Glutamatergic neuron (in vitro differentiated cells): ENCODE results near the gene SMARCA2. TPM values are rescaled to one million over a fixed set of nuclear protein-coding genes. Genes with fewer than 3 reads are reported as not detected.

ENCODE experiments used
- DNase-seq: peaks from one replicate; pipeline ENCODE4 v3.0.0; 2022
- H3K27ac Mint-ChIP-seq: one replicate; pipeline ENCODE4 v1.8.0; 2020; ENCODE audit warnings: mild to moderate bottlenecking, mixed read lengths, inconsistent platforms; ENCODE audit not compliant: unreplicated experiment
- H3K27me3 Mint-ChIP-seq: one replicate; pipeline ENCODE4 v1.8.0; 2020; ENCODE audit warnings: mild to moderate bottlenecking, moderate library complexity, mixed read lengths, inconsistent platforms; ENCODE audit not compliant: unreplicated experiment
- H3K36me3 Mint-ChIP-seq: one replicate; pipeline ENCODE4 v1.8.0; 2020; ENCODE audit warnings: mild to moderate bottlenecking, mixed read lengths, inconsistent platforms; ENCODE audit not compliant: unreplicated experiment
- H3K4me1 Mint-ChIP-seq: one replicate; pipeline ENCODE4 v1.8.0; 2020; ENCODE audit warnings: mild to moderate bottlenecking, low read depth, mixed read lengths, inconsistent platforms; ENCODE audit not compliant: unreplicated experiment
- H3K4me3 Mint-ChIP-seq: one replicate; pipeline ENCODE4 v1.8.0; 2020; ENCODE audit warnings: mild to moderate bottlenecking, mixed read lengths, inconsistent platforms; ENCODE audit not compliant: unreplicated experiment
- H3K9me3 Mint-ChIP-seq: one replicate; pipeline ENCODE4 v1.8.0; 2020; ENCODE audit warnings: mild to moderate bottlenecking, moderate library complexity, mixed read lengths, inconsistent platforms; ENCODE audit not compliant: unreplicated experiment
- CTCF ChIP-seq: fragments of 200-600 bp; sonication (generic); IDR thresholded peaks from one replicate; pipeline ENCODE4 v1.5.0; 2021; ENCODE audit not compliant: partially characterized antibody, unreplicated experiment
- total RNA-seq: library from RNA; stranded (reverse); fragmentation: NEBNext Ultra II Directional; extraction: Animal tissue kit (Norgen Biotek cat#: 25700); gene quantifications from one replicate; pipeline ENCODE4 v1.2.1, GENCODE V29; 2021; ENCODE audit not compliant: unreplicated experiment

Gene SMARCA2
- total RNA-seq, 1 donor from 2014 or later = 14.5 TPM

GRCh38 chr9:2017331-2018161 is 2.4 kb downstream of the SMARCA2 start:
- Mint-ChIP-seq H3K4me3 (peak overlapping the region; percentile 91), H3K4me1 (peaks cover 7% of the 10 kb centered on the region), H3K27me3 (peaks cover 15% of the 10 kb centered on the region), H3K36me3 (no peaks in the 10 kb centered on the region), H3K9me3 (peaks cover 13% of the 10 kb centered on the region), H3K27ac (no peak overlapping the region)
- DNase-seq = peak; percentile 43
- no peak for TF ChIP-seq CTCF

- TF ChIP-seq CTCF = no peak
- H3K4me1 Mint-ChIP-seq = peaks cover 9% of the 10 kb centered on the region
- H3K27ac Mint-ChIP-seq = no peak overlapping the region
- no peaks in the 10 kb centered on the region for H3K36me3 Mint-ChIP-seq
- H3K4me3 Mint-ChIP-seq = peak overlapping the region; percentile 91
- peaks cover 13% of the 10 kb centered on the region for H3K9me3 Mint-ChIP-seq
- H3K27me3 Mint-ChIP-seq = peaks cover 15% of the 10 kb centered on the region
- no peak for DNase-seq
Measured at GRCh38 chr9:2018162-2018643, 3.1 kb downstream of the SMARCA2 start.

DNA sequence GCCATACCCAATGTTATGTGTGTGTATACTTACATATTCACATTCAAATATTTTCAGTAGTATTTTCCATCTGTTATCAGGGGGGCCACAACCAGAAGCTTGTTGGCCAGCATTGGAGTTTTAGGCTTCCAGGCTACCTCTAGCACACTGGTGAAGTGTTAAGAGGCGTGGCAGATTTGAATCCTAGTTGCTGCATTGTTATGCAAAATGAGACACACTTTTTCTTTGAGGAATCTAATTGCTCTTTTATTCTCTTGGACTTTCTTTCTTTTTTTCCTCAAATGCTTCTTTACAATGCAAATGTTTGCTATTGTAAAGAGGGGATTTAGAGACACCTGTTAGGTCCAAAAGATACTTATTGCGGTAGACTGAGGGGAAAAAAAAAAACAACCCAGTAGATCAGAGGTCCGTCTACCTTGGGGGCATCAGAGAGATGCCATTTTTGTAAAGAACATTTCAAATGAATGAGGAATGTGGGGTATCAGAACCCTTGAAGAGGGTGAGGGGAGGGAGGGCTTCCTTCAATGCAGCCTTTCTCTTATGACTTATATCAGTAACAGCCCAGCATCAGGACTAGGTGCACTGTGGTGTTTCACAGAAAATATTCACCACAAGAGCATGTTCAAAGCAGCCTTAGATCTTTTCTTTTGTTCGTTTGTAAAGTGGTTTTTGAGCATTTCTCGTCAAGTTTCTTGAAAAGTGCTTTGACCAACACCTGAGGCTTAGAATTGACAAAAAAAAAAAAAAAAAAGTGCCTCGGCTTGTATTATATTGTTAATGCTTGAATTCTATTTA is 3.8 kb downstream of the SMARCA2 start:
- TF ChIP-seq CTCF = no peak
- Mint-ChIP-seq H3K27ac (no peak overlapping the region), H3K27me3 (peaks cover 15% of the 10 kb centered on the region), H3K36me3 (no peaks in the 10 kb centered on the region), H3K9me3 (peaks cover 11% of the 10 kb centered on the region), H3K4me3 (peak overlapping the region; percentile 91), H3K4me1 (peaks cover 9% of the 10 kb centered on the region)
- no peak for DNase-seq

DNA sequence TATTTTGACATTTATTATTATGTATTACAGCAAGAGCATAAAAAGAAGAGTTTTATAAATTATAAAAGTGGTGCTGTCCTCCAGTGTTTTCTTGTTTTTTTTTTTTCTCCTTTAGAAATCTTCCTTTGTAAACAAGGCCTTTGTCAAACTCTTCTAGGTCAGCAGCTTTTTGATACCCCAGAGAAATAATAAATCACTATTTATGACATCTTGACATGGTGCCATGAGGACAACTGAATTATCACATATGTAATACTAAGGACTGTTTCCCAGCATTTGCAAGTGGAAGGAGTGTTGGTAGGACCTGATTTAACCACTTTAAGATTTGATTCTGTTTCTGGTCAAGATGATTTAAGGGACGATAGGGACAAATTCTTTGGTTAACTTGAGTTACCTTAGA is 4.6 kb downstream of the SMARCA2 start:
- no peaks in the 10 kb centered on the region for H3K36me3 Mint-ChIP-seq
- peaks cover 15% of the 10 kb centered on the region for H3K27me3 Mint-ChIP-seq
- peaks cover 9% of the 10 kb centered on the region for H3K9me3 Mint-ChIP-seq
- no peak for TF ChIP-seq CTCF
- H3K4me1 Mint-ChIP-seq = peaks cover 9% of the 10 kb centered on the region
- H3K4me3 Mint-ChIP-seq = no peak overlapping the region
- no peak overlapping the region for H3K27ac Mint-ChIP-seq
- no peak for DNase-seq
